ENCODE results near the gene SCRT2.
A peak's percentile ranks its signal among the peaks of the same experiment; 100 is the strongest.

The SCRT2 gene

GRCh38 chr20:672963-673602, 2.5 kb downstream of the SCRT2 start:
- DNase-seq (ENCODE audit: low read depth in 1 of 2, low spot score in 1 of 2) = no peak

- no peak for DNase-seq (ENCODE audit: low read depth in 1 of 2, low spot score in 1 of 2)
Observed at GRCh38 chr20:671252-672030, 4.2 kb downstream of the SCRT2 start.

DNA sequence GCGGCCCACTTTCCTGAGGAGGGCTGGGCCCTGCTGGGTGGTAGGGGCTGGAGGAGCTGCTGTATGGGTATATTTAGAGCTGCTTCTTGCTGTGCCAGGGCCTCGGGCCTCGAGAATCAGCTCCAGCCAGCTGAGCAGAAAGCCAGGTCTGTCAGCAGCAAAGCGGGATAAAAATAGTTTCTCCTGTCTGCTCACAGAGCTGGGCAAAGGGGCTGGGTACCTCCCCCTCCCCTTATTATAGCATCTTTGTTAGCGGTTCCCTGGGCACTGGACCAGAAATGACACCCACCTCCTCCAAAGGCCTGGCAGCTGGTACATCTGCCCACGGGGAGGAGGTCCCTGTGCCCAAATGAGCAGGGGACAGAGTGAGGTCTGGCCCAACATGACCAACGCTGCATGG, 6.0 kb downstream of the SCRT2 start:
- DNase-seq (ENCODE audit: low read depth in 1 of 2, low spot score in 1 of 2) = no peak

- no peak for DNase-seq (ENCODE audit: low read depth in 1 of 2, low spot score in 1 of 2)
Observed at GRCh38 chr20:668638-669037, 7.0 kb downstream of the SCRT2 start.

DNA sequence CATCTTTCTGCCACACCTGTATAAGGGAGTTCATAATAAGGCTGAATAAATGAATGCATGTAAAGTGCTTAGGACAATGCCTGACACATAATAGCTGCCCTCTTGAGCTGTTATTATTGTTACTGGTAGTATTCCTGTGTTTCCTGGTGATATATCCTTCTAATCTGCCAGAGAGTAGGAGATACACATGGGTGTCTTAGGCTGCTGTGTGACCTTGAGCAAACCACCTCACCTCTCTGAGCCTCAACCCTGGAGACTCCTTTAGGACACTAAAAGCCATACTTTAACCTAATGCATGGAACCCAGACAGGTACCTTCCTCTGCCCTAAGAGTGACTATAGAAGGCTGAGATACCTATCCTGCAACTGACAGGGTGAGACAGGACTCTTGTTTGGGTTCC, 7.6 kb downstream of the SCRT2 start:
- DNase-seq (ENCODE audit: low read depth in 1 of 2, low spot score in 1 of 2) = no peak

GRCh38 chr20:667351-668034, 8.1 kb downstream of the SCRT2 start:
- DNase-seq (ENCODE audit: low read depth in 1 of 2, low spot score in 1 of 2) = peak; percentile 31 to 44

- no peak for DNase-seq (ENCODE audit: low read depth in 1 of 2, low spot score in 1 of 2)
Observed at GRCh38 chr20:666877-667276, 8.7 kb downstream of the SCRT2 start.

- DNase-seq (ENCODE audit: low read depth in 1 of 2, low spot score in 1 of 2) = no peak
Observed at GRCh38 chr20:665276-665675, 10.3 kb downstream of the SCRT2 start.

DNA sequence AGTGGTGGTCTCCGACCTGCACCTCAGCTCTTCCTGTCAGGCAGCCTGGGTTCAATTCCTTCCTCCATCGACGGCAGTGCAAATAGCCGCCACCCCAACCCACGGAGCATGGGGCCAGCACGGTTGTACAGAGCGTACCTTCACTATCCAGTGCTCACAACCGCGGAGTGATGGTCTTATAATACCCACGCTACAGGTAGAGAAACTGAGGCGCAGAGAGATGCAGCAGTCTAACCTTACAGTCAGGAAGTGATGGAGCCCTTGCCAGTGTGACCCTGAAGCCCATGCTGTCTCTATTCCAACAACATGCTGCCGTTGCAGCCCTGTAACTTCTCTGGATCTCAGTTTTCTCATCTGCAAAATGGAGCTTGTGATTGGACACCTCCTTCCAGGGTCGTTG, 11.0 kb downstream of the SCRT2 start:
- DNase-seq (ENCODE audit: low read depth in 1 of 2, low spot score in 1 of 2) = no peak

DNA sequence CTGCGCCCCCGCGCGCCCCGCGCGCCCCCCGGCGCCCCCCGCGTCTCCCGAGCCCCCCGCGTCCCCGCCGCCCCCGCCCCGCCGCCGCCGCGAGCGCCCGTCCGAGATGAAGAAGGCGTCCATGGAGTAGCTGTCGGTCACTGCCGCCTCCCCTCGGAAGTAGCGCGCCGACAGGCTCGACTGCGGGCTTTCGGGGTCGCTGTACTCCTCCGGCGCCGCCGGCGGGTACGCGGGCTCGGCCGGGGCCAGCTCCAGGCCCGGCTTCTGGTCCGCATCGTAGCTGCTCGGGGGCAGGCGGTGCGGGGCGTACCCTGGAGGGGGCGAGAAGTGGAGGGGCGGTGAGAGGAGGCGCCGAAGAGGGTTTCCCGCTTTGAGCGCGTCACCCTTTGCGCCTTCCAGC, 11.5 kb downstream of the SCRT2 start:
- no peak for DNase-seq (ENCODE audit: low read depth in 1 of 2, low spot score in 1 of 2)

GRCh38 chr20:663315-664090, 12.1 kb downstream of the SCRT2 start:
- DNase-seq (ENCODE audit: low read depth in 1 of 2, low spot score in 1 of 2) = no peak

GRCh38 chr20:662277-663192, 13.1 kb downstream of the SCRT2 start:
- DNase-seq (ENCODE audit: low read depth in 1 of 2, low spot score in 1 of 2) = no peak

- no peak for DNase-seq (ENCODE audit: low read depth in 1 of 2, low spot score in 1 of 2)
Observed at GRCh38 chr20:661474-662270, 13.9 kb downstream of the SCRT2 start.

GRCh38 chr20:658731-659291, 16.8 kb downstream of the SCRT2 start:
- DNase-seq (ENCODE audit: low read depth in 1 of 2, low spot score in 1 of 2) = no peak

DNA sequence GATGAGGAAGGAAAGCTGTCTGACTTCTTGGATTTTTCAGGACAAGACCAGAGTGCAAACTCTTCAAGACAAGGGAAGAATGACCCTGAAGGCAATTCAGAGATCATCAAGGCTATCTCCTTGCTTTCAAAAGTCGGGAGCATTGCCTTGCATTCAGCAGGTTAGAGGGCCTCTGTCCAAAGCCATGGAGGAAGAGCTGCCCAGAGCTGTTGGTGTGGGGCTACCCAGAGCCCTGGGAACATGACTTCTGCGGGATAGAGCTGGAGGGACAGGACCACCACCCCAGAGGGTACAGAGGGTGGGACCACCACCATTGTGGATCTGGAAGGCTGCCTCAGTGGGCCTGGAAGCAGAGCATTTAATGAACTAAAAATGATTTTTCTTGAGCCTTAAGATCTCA, 17.4 kb downstream of the SCRT2 start:
- DNase-seq (ENCODE audit: low read depth in 1 of 2, low spot score in 1 of 2) = no peak

GRCh38 chr20:655726-656624, 19.6 kb downstream of the SCRT2 start:
- no peak for DNase-seq (ENCODE audit: low read depth in 1 of 2, low spot score in 1 of 2)

- no peak for DNase-seq (ENCODE audit: low read depth in 1 of 2, low spot score in 1 of 2)
Observed at GRCh38 chr20:654417-654750, 21.2 kb downstream of the SCRT2 start.

- no peak for DNase-seq (ENCODE audit: low read depth in 1 of 2, low spot score in 1 of 2)
Observed at GRCh38 chr20:653590-654416, 21.8 kb downstream of the SCRT2 start.
